Brain microvascular endothelial cell (primary cell): ENCODE data around the gene ABCG2.

Experiments used
- DNase-seq: peaks from one replicate; pipeline ENCODE4 v3.0.0-alpha.2; 2020
- H3K27ac ChIP-seq: fragments of 250-450 bp; sonication (Bioruptor Pico); 2 replicates; pipeline ENCODE4 v1.5.1; 2020; ENCODE audit warnings: mild to moderate bottlenecking, moderate library complexity
- H3K27me3 ChIP-seq: fragments of 250-450 bp; sonication (Bioruptor Pico); replicated peaks from 2 replicates; pipeline ENCODE4 v1.5.1; 2020; ENCODE audit warnings: mild to moderate bottlenecking
- H3K36me3 ChIP-seq: fragments of 250-450 bp; sonication (Bioruptor Pico); replicated peaks from 2 replicates; pipeline ENCODE4 v1.5.1; 2020; ENCODE audit warnings: mild to moderate bottlenecking
- H3K4me3 ChIP-seq: 2 replicates; pipeline ENCODE4 v1.5.1; 2011; ENCODE audit warnings: low read depth, mild to moderate bottlenecking, control low read depth, low read length, moderate library complexity
- CTCF ChIP-seq: IDR thresholded peaks from 2 replicates; pipeline ENCODE4 v1.5.1; 2011; ENCODE audit warnings: low read depth, mild to moderate bottlenecking, moderate library complexity, low read length, control low read depth, inconsistent platforms; ENCODE audit errors: missing control alignments
- in situ Hi-C: cut with HindIII; loops from 2 replicates; pipeline ENCODE4 v1.10.0; 2017; ENCODE audit warnings: low sequenced_read_pairs, low pct_ligation_motif_present

Gene ABCG2

GRCh38 chr4:88058295-88058694 is 100.1 kb downstream of the ABCG2 start:
- H3K4me3 ChIP-seq = no peak overlapping the region
- DNase-seq = no peak
- no peak for TF ChIP-seq CTCF
- H3K27ac ChIP-seq = no peak overlapping the region
- H3K27me3 ChIP-seq = no peaks in the 10 kb centered on the region
- in situ Hi-C loops = no loop called here
- peaks cover 15% of the 10 kb centered on the region for H3K36me3 ChIP-seq

GRCh38 chr4:88054901-88055300 is 103.5 kb downstream of the ABCG2 start:
- peak; percentile 74 for DNase-seq
- Histone ChIP-seq H3K27me3 (no peaks in the 10 kb centered on the region), H3K36me3 (peaks cover 29% of the 10 kb centered on the region), H3K27ac (no peak overlapping the region), H3K4me3 (no peak overlapping the region)
- peak; percentile 69 for TF ChIP-seq CTCF
- in situ Hi-C loops = no loop called here

GRCh38 chr4:88054229-88054628 is 104.2 kb downstream of the ABCG2 start:
- H3K36me3 ChIP-seq = peaks cover 29% of the 10 kb centered on the region
- DNase-seq = no peak
- H3K27me3 ChIP-seq = no peaks in the 10 kb centered on the region
- in situ Hi-C loops = no loop called here
- no peak for TF ChIP-seq CTCF
- no peak overlapping the region for H3K27ac ChIP-seq
- no peak overlapping the region for H3K4me3 ChIP-seq

GRCh38 chr4:88045021-88045420 is 113.4 kb downstream of the ABCG2 start:
- in situ Hi-C loops = no loop called here
- no peak for TF ChIP-seq CTCF
- Histone ChIP-seq H3K27me3 (no peaks in the 10 kb centered on the region), H3K27ac (no peak overlapping the region), H3K36me3 (peaks cover 40% of the 10 kb centered on the region), H3K4me3 (no peak overlapping the region)
- no peak for DNase-seq

GRCh38 chr4:88043586-88044340 is 114.7 kb downstream of the ABCG2 start:
- no peak for DNase-seq
- H3K27ac ChIP-seq = no peak overlapping the region
- peaks cover 47% of the 10 kb centered on the region for H3K36me3 ChIP-seq

More at GRCh38 chr4:88043586-88044340, 114.7 kb downstream of the ABCG2 start:
- no peak overlapping the region for H3K4me3 ChIP-seq
- no peak for TF ChIP-seq CTCF
- in situ Hi-C loops = no loop called here
- no peaks in the 10 kb centered on the region for H3K27me3 ChIP-seq
